Umbilical cord (tissue), 2 donors: ENCODE results near the gene PTPRD. TPM values are rescaled to one million over a fixed set of nuclear protein-coding genes. Genes with fewer than 3 reads are reported as not detected.
A peak's percentile ranks its signal among the peaks of the same experiment; 100 is the strongest.

Experiments used
- DNase-seq: peaks from one replicate; pipeline ENCODE4 v3.0.0-alpha.2; 2015; ENCODE audit warnings: low spot score
- total RNA-seq: library from RNA; depleted of rRNA; stranded (reverse); fragments of >200 nt; gene quantifications from one replicate; pipeline ENCODE4 v1.2.3, GENCODE V29; 2014; ENCODE audit warnings: low replicate concordance; ENCODE audit not compliant: insufficient read depth

Gene PTPRD
- total RNA-seq, 1 donor from 2014 or later: 29.1 TPM

DNA sequence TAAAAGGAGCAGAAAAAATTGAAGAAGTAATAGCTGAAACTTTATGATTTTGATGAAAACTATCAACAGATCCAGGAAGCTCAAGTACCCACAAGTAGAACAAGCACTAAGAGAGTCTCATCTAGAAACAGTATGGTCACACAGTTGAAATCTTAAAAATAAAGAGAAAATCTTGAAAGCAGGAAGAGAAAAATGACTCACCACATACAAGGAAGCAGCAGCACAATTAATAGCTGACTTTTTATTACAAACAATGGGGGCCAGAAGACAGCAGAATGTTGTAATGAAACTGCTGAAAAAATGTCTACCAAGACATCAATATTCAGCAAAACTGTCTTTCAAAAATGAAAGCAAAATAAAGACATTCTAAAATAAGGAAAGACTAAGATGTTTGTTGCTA lies 1704.9 kb downstream of the PTPRD start:
- no peak for DNase-seq

DNA sequence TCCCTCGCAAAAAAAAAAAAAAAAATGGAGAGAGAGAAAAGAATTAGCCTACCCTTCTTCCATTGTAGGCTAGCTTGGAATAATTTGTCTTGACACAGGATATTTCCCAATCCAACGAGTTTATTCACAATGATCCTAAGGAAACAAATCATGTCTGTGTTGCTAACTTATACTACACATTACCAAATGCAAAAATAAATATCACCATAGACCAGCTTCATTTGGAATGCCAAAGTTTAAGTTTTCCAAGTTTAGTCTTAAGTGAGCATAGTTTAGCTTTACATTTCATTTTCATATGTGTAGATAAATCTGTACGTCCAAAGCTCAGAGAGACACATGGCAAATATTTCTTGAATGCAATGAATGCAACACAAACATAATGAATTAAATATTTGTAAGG lies 1707.1 kb downstream of the PTPRD start:
- DNase-seq: no peak

DNA sequence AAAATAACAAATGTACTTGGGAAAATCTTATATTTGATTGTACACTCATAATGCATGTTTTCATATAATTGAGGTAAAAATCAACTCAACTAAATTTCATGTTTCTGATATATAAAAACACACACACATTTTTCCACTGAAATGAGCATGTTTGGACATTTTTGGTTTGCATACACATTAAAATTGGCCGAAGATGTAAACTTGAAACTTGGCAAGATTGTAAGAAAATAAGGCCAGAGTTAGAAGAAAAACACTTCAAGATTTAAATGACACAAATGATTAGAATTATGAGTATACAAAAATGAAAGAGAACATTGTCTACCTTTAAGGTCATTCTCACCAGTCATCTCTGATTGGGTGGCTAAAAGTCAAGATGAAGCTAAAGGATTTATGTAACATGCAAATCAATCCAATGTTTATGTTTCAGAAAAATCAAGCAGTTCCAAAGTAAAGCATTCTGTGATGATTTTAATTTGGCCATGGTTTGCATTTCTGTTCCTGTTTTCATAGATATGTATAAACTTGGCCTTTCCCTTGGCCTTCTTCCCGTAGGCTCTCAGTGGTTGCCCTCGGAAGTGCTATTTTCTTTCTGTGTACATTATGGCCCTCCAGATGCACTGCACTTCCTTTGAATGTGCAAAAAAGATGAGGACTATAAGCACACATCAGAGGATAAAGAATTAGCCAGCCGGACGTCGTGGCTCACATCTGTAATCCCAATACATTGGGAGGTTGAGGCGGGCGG lies 1707.9 kb downstream of the PTPRD start:
- no peak for DNase-seq

DNA sequence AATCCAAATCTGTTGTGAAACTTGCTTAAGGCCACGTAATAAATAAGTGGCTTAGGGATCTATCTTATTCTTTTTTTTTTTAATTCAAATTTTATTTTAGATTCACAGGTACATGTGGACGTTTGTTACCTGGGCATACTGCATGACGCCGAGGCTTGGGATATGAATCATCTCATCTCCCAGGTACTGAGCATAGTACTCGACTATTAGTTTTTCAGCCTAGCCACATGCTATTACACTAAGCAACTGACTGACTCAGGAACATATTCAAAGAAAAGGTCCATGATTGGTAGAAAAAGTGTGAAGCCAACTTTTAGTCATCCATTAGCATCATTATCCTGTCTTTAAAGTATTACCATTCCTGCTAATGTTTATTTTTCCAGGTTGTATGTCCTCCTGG lies 1709.7 kb downstream of the PTPRD start:
- no peak for DNase-seq

DNA sequence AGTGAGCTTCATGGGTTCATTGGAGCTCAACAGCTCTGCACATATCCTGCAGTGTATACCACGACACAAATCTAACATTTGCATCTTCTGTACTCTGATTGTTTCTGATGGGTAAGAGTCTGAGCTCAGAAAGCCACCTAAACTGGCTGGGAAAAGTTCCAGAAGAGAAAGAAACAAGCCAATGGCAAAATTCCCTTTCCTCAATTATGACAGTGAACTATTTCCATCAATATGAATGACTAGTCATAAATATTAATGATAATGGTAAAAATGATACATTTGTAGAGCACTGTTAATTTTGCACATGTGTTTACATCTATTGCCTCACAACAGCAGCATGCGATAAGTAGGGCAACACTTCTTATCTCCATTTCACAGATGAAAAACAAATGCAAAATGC lies 1711.7 kb downstream of the PTPRD start:
- DNase-seq: no peak

DNA sequence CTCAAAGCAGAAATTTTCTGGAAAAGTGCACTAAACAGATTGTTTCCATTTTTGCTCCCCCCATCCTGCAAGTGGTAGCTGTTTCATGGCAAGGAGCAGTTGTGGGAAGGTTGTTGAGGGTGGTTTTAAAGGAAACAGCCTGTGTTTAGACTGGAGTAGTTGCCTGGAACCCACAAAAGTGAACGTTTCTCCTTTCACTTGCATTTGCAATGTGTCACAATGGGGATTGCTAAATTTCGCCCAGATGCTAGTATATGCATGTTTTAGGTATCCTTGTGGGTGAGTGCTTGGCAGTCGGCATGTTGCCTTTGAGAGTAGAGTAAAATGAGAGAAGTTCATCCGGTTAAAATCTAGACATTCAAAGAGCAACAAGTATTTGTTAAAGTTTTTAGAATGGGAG lies 1713.3 kb downstream of the PTPRD start:
- DNase-seq: no peak

DNA sequence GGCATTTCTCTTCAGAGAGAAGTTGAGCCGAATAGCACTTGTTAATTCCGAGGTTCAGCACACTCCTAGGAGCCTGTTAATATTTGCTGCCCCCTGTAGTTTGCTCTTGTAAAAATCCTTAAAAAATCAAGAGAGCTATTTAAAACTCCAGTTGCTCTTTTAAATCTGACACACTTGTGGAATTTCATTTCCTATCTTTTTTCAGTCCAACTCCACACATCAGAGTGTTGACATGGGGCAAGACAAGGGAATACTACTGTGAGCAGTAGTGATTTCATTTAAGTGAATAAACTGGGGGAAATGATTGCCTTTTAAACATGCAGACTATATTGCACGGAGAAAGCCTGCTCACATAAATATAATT lies 1717.0 kb downstream of the PTPRD start:
- DNase-seq: peak; percentile 81

DNA sequence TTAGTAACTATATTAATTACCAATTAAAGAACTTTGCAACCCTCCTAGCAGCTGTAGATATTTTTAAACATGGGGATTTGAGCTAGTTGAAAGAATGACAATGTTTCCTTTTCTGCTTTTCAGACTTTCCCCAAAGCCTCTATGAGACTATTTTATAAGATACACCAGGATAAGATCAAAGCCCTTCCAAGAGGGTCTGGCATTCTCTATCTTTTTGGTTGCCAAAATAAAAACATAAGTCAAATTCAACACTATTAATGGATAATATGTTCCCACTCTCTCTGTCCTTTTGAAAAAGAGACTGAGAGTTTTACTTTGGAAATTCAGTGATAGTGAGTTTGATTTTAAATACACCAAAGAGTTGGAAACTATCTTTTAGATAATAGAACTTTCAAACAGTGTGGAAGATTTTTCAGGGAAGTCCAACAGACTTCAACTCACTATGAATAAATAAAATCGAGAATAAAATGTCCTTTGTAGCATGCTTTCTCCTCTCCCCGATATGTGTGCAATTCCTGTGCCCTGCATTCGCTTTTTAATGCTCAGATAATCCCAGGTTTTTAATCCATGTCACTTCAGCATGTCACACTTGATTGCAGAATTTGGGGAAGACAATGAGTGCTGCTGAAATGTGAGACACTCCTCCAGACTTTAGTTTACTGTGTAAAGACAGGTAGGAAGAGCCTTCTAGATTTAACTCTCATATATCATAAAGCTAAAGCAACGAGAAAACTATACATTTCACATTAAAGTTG lies 1717.5 kb downstream of the PTPRD start:
- DNase-seq: peak; percentile 75

DNA sequence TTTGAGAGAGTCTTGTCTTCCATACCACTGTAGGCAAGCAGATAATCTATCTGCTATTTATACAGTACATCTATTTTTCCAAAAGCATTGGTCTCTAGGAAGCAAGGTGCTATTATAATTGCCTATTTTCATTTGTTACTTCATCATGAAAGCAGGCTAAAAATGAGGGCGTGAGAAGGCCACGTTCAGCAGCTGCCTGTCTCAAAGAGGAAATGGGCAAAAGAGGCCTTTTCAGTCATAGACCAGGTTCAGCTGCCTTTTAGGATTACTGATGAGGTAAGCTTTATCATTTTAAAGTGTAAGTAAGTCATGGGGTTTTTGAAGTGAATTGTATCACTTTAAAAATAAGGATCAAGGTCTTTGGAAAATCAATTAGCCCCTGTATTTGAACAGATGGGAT lies 1722.1 kb downstream of the PTPRD start:
- no peak for DNase-seq

DNA sequence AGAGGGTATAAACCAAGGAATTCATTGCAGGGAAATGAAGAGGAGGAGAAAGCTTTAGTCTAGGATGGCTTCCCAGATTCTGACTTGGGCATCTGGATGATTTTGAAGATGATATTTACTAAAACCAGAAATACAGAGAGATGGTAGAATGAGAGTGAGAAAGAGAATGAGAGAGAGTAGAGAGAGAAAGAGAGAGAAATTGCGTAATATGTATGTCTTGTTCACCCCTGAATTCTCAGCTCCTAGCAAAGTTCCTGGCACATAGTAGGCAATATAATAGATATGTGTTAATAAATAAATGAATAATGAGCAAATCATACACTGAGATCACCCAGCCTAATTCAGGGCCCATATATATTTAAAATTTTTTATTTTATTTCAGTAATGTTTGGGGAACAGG lies 1723.7 kb downstream of the PTPRD start:
- no peak for DNase-seq

DNA sequence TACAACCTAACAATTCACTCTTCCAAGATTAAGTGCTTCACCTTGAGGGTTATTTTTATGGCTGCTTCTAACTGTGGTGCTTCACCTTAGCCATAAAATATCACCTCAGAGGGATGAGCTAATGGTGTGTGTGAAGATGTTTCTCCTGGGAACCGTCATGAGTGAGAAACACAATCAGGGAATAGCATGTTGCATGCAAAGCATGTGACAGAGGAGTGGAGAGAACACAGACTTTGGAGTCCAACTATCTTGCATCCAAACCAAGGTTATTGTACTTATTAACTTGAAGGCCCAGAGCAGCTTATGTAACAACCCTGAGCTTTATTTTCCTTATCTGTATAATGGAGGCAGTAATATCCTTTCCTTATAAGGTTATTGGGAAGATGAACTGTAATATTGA lies 1724.2 kb downstream of the PTPRD start:
- no peak for DNase-seq

DNA sequence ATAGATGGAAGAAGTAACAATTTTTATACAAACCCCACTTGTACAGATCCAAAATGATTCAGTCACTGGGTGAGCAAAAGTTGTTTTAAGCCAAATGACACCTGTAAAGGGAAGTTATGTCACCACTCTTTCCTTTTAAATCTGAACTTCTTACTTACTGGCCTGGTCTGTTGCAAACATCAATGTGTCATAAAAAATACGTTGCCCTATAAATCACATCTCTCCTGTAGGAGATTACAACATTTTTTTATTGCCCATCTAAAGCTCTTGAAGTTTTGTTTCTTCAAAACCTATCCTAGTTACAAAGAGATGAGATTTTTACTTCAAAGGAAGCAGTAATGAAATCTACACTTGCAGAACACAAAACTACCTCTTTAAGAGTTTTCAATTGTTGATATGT lies 1725.4 kb downstream of the PTPRD start:
- no peak for DNase-seq

DNA sequence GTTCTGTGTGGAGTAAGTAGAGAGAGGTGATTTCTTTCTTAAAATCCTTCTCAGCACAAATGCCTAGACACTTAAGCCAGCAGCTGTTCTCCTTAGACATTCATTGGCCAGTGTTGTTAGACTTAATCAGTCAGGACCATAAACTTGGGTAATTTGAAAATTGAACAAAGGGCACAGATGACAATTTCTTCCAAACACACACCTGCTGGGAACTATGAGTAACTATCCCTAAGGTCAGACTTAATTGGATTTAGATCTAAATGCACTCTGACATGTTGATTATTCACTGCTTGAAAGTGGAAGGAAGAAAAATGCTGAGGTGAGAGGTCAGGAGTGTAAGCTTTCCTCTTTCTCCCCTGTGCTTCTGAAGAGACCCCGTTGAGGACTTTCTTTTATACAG lies 1729.5 kb downstream of the PTPRD start:
- DNase-seq: no peak

DNA sequence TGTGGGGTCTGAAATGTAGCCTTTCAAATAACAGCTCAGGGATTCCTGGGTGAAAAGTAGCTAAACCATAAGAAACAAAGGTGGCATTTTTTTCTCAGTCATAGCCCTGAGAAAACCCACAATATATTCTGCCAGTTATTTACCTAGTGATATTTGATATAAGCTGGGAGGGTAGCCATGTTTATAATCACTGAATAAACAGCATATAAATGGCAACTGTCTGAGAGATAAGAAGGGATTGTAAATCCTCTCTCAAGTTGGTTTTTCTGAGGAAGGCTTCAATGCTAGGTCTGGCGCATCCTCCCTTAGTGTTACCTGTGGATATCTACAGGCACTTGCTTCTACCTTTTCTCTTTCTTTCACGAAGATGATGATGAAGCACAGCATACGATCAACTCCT lies 1732.7 kb downstream of the PTPRD start:
- no peak for DNase-seq

DNA sequence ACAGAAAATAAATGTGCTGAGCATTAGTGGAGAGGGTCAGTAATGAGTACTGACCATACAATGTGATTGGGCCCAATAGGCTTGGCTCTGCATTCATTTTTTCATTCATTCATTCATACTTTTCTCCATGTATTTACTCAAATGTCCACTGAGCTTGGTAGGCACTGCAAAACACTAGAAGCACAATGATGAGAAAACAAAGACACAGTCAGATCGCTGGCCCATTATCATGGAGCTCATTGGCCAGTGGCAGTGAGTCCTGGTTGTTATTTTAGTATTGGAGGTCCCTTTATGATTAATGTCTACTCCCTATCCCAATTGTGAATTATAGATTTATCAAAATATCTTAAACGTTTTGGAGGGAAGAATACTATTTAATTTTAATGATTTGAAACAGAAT lies 1733.5 kb downstream of the PTPRD start:
- DNase-seq: no peak

DNA sequence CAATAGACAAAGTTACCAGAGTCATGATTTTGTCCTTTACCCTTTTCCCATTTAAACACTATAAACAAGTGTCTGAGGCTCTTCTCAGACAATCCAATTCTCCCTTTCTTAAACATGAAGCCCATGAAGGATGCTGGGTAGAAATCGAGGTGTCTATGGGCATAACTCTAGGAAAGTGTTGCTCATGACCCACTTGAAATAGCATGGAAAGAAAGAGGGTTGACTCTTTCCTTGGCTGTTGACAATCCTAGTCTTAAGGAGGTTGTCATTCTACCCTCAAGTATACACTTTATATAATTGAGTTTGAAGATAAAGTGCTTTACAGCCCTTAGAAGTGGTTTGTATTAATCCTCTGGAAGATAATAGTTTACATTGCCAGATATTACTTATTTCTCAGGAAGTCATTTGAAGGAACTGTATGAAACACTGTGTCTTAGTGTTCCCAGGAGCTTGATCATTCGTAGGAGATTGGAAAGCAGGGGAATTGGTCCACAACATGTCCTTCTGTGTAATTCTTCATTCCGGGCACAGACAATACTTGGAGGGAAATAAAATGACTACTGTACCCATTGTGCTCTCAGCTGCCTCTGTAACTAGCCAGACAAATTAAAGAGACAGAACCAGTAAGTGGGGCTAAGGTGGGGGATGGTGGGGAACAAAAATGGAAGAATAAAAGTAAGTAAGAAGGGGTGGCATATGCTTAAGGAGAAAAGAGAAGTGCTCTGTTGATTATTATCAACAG lies 1734.9 kb downstream of the PTPRD start:
- no peak for DNase-seq

DNA sequence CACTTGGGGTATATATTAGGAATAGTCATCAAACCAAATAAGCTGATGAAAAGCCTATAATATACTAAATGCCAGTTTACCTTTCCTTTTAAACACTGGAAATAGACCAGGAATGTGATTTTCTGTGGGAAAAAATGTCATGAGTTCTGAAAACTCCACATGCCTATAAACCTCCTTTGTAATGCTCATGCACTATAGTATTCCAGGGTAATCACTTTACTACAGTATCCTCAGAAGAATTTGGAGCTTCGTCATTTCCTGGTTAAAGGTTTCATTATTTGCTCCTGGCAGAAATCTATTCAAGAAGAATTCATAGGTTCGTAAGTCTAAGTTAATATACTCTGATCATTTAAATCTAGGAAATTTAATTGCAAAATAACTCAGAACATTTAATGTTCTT lies 1736.5 kb downstream of the PTPRD start:
- DNase-seq: no peak

DNA sequence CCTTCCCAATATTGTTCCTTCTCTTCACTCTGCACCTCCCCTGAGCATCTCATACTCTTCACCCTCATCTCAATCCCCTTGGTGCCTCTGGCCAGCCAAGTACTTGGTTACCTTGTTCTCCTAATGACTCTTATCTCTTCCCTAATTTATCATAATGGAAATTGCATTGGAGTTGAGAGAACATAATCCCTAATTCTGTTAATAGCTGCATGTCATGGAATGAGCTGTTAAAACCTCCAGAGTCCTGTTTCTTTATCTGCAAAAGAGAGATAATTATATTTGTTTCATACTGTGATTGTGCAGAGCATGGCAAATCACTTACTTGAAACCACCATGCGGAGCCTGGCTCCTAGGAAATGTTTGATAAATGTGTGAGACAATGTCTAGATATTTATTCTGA lies 1738.3 kb downstream of the PTPRD start:
- no peak for DNase-seq

DNA sequence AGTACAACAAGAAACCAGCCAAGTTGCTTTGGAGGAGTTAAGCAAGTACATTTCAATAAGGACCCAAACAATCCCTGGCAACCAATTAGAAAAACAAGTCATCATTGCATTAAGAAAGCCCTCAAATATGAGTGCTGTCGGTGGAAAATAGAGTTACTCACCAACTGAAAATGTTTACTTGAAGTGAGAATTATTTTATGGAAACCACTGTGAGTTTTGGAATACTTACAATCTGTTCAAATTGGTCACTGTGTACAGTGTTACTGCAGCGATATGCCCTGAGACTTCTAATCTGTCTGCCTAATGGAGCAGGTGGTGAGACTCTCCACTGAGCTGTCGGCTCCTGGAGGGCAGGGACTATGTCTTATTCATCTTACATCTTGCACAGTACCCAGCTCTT lies 1740.0 kb downstream of the PTPRD start:
- no peak for DNase-seq

DNA sequence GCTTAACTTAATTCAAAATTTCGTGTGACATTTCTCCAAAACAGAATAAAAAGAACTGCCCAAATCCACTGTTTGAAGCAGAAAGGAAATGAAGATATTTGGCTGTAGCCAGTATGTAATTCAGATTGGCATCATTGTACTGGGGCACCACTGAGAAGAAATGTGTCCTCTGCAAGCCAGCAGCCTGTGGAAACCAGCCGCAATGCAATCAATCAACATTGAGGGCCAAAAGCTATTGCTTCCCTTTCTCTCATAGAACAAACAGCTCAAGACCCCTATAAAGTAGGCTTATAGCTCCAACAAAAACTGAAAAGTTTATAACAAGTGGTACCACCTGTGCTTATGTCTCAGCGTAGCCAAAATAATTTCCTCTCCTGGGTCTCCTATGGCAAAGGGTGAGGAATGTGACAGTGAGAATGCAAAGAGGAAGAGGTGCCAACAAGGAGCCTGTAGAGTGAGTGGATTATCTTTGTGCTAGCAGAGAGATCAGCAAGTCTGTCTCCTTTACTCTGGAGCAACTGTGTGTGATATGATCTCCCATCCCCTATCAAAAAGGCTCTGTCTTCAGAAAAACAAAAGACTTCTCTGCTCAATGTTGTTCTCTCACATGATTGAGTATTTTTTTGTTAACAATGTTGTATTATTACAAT lies 1740.9 kb downstream of the PTPRD start:
- DNase-seq: no peak

DNA sequence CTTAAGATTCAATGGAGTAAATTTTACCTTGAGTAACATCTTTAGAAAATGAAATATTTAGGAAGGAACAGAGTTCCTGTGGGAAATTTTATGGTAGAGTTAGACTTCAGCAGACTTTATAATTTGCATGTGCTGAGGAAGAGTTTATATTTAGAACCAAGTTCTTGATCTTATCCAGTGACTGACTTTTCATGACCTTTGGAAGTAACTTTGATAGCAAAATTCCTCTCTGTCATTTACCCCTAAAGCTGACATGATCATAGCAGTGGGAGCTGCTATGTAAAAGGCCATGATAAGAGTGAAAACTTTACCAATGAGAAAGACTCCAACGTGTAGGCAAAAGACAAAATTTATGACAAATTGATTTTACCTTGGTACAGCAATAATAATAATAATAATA lies 1741.4 kb downstream of the PTPRD start:
- no peak for DNase-seq

DNA sequence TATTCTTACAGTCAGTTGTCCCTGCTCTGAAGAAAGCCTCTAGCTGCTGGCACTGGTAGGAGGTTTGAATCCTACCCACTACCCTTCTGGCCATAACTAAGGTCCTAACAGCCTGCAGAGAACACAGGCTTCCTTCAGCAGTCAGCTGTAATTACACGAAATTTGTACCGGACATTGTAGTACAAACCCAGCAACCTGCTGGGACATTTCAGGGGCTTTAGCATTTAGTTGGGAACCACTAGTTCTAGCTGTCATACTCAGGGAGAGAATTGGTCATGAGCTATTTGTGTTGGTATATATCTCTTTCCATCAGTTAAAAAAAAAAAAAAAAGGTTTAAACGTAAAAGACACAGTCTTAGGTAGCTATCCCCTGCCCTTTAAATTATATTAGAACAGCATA lies 1743.0 kb downstream of the PTPRD start:
- DNase-seq: no peak
